Inflammatory macrophage treated with lipopolysaccharide for 4 hours (primary cell): Measurements from ENCODE around the gene STK4.

Experiments
- DNase-seq: peaks from one replicate; pipeline ENCODE4 v3.0.0-alpha.2; 2020

STK4 gene

DNA sequence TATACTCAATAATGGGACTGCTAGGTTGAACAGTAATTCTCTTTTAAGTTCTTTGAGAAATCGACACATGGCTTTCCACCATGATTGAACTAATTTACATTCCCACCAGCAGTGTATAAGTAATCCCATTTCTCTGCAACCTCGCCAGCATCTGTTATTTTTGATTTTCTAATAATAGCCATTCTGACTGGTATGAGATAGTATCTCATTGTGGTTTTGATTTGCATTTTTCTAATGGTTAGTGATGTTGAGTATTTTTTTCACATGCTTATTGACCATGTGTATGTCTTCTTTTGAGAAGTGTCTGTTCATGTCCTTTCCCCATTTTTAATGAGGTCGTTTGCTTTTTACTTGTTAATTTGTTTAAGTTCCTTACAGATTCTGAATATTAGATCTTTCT is 66.5 kb downstream of the STK4 start:
- DNase-seq, result no peak

GRCh38 chr20:45034436-45034835 is 68.1 kb downstream of the STK4 start:
- no peak for DNase-seq

DNA sequence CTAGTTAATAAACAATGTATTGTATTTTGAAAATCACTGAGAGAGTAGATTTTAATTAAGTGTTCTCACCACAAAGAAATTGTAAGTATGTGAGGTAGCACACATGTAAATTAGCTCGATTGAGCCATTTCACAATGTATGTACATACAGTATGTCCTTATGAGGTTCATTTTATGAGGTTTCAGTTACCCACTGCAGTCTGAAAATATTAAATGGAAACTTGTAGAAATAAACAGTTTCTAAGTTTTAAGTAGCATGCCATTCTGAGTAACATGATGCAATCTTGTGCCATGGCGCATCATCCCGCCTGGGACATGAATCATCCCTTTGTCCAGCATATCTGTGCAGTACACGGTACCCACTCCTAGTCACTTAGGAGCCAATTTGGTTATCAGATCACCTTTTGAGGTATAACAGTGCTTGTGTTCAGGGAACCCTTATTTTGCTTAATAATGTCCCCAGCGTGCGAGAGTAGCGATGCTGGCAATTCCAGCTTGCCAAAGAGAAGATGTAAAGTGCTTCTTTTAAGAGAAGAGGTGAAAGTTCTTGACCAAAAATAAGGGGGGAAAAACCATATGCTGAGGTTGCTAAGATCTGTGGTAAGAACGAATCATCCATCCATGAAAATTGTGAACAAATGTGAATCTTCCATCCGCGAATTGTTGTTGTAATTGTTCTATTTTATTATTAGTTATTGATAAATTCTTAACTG is 69.9 kb downstream of the STK4 start:
- peak; percentile 36 for DNase-seq

DNA sequence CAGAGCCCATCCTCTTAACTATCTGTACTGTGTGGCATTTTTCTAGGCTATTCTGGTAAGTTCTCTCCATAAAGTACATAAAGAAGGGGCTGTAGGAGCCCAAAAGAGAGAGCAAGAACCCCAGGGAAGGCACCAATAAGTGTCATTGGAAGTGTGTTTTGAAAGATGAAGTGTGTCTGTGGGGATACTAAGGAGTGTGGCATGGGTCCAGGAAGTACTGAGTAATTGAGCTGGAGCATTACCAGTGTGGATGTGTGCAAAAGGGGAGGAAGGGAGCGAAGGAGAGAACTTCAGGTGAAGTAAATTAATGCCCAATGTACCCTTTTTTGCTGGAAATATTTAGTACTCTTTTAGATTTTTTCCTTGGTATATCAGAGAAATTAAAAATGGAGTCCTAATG is 70.7 kb downstream of the STK4 start:
- no peak for DNase-seq

DNA sequence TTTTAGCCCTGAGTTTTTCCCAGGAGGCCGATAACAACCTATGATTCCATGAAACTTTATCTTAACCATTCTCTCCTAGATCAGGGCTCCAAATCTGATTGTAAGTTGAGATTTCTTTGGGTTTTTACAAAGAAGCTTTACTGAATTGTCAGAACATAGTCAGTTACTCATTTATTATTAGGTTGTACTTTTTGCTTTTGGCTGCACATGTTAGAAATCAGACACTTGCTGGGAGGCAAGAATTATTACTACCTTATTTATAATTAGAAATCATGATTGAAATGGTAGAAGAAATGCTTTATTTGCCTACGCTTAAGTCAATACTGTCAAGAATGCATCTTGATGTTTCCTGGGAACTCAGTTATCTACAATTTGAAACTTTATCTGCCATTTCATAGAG is 71.3 kb downstream of the STK4 start:
- no peak for DNase-seq

DNA sequence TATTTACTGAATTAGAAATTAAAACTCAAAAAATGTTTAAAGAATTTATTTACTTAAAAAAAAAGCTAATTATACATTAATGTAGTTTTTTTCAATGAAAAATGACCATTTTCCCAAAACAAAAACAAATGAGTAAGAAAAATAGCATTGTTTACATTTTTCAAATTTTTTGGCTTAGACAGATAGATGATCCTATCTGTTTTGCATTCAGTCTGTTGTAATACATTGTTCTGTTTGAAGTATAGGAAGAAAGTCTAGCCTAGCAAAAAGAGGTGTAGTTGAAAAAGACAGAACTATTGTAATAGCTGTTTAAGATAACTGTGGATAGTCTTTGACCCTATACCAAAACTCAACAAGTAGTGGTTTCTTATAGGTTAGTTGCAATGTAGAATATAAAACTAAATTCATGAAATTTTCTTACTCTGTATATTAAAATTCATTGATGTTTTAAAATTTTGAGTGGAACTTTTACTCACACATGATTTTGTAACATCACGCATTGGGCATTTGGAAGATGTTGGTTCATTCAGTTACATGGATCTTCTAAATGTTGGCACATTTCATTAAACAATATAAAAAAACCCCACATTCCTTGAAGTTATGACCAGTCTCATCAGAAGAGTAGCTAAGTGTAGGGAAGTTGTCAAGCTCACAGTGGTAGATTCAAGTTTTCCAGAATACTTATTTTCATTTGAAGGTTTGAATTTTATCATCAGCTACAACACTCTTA is 72.6 kb downstream of the STK4 start:
- DNase-seq, result peak; percentile 21

DNA sequence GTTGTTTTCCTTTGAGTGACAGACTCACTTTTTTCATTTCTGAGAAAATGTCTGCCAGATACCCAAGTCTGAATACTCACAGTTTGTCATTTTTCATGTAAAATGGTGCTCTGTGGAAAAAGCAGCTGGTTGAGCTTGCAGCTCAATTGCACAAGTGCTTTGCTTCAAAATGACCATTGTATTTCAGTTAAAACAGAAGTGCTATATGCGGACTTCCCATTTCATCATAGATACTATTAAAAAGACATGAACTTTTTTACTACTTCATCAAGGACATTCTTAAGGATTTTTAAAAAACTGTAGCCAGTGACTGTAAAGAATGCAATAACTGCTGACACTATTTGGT is 73.1 kb downstream of the STK4 start:
- DNase-seq, result peak; percentile 87

DNA sequence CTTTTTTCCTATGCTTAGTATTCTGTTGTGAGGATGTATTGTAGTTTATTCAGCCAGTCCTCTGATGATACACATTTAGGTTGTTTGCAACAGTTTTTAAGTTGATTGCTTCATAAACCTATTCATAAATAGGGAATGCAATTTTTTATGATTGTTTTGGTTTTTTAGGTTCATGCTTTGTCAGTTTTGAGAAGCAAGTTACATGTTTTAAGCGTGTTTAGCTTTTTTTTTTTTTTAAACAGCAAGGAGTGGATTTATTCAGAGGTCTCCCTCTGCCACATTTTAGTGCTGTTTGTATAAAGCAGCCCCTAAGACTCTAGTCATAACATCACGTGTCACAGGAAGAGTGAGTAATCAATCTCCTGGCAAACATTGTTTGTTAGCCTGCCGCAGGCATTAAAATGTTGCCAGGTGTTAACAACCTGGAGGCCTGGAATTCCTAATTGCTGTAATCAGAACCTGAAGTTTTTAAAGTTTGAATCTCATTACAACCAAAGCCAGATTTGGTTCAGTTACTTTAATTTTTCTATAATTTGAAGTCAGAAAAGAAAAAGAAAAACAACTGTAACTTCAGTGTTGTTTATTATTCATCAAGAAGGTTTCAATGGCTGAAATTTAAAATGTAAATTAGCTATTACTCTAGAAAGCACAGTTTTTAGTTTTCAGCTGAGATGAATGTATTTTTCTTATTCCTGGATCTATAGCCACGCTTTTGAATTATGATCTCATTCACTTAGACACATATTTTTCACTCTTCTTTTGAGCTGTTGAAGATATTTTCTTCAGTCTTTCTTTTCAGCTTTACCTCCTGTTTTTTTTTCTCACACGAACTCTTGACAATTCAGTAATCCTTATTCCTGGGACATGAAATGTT is 75.4 kb downstream of the STK4 start:
- peak; percentile 8 for DNase-seq

GRCh38 chr20:45042978-45043377 is 76.7 kb downstream of the STK4 start:
- no peak for DNase-seq

- DNase-seq, result peak; percentile 68
Measured at GRCh38 chr20:45044084-45044573, 77.8 kb downstream of the STK4 start.

DNA sequence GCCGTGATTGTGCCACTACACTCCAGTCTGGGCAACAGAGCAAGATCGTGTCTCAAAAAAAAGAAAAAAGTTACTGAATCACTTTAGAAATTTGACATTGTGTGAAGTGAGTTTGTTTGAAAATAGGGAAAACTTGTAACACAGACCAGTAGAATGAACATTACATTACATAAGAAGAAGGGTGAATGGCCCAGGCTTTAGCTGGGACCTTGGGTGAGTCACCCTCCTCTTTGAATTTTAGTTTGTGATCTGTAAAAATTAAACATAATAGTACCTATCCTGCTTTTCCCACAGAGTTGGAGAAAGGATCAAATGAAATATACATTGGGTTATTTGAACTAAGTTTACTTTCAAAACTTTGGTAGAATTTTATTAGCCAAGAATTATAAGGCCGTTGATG is 78.3 kb downstream of the STK4 start:
- DNase-seq, result no peak

GRCh38 chr20:45047581-45048119 is 81.3 kb downstream of the STK4 start:
- no peak for DNase-seq

GRCh38 chr20:45049438-45049837 is 83.1 kb downstream of the STK4 start:
- DNase-seq, result no peak

GRCh38 chr20:45049904-45050471 is 83.7 kb downstream of the STK4 start:
- no peak for DNase-seq

- DNase-seq, result no peak
Measured at GRCh38 chr20:45051204-45052060, 85.1 kb downstream of the STK4 start.

- DNase-seq, result no peak
Measured at GRCh38 chr20:45052698-45053429, 86.6 kb downstream of the STK4 start.

DNA sequence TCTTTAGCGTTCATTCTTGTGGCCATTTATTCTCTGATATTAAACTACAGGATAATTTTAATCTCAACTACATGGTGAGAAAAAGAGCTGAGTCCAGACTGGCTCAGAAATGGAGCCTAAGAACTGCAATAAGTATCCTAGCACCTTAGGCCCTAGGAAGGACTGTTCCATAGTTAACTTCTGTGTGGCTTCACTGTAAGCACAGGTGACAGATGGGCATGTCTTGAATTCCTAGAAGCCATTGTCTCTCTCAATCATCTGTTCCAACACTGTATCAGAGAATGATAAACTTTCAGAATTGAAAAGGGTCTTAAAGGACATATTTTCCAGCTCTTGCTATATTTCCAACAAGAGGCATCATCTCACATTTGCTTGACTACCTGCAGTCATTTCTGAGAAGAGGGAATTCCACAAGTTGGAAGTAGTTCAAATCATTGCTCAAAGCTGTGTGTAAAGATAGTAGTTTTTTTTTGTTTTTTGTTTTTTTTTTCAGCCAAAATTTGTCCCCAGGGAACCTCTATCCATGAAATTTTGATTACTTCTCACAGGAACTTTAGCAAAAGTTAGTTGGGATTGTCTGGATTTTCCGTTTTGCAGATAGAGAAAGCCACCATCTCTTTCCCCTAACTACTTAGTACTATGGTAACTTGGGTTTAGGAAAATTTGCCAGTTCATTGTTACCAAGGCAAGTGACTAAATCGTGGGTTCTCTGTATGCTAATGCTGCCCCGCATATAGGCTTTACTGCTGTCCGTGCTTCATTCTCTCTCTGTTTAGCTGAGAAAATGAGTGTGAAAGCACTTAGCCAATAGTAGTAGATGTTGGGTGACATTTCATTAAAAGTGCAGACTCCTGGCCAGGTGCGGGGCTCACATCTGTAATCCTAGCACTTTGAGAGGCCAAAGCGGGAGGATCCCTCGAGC is 87.4 kb downstream of the STK4 start:
- DNase-seq, result no peak

DNA sequence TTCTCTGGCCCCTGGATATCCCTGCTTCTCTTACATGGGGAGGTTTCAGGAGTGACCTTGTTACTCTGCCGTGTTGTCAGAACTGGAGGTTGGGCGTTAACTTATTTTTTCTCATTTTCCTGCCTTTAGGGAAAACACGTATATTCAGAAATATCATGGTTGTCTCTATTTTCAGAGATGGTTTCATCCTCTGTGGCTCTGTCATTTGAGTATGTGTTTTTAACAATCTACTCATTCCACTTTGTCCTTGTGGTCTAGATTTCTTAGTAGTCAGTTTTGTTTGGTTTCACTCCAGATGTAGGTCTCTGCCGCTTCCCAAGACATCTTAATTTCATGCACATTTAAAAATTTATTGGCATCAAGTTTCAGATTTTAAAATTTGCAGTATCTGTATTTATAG is 88.7 kb downstream of the STK4 start:
- DNase-seq, result no peak

GRCh38 chr20:45056473-45057173 is 90.3 kb downstream of the STK4 start:
- DNase-seq, result no peak
